Endothelial cell of umbilical vein (primary cell): ENCODE results near the gene ZNF346.
"Not testable (repeated sequence)": the region's sequence is repeated elsewhere in the genome, so short reads cannot be mapped to it uniquely, and the experiment has no call there.

ENCODE experiments used
- CTCF ChIP-seq, 2 donors: IDR thresholded peaks; 1 replicate in 1 of 2; 2 replicates in 1 of 2; pipeline ENCODE4 v1.5.1; 2011; ENCODE audit warnings: low read length in 2 of 2, mild to moderate bottlenecking in 2 of 2, moderate library complexity in 2 of 2, control low read depth in 1 of 2, inconsistent platforms in 1 of 2, low read depth in 1 of 2; ENCODE audit not compliant: insufficient read depth in 1 of 2; ENCODE audit errors: extremely low read depth in 1 of 2
- MAX ChIP-seq: IDR thresholded peaks from 2 replicates; pipeline ENCODE4 v1.6.1; 2011; ENCODE audit not compliant: insufficient read depth, insufficient read length
- MYC ChIP-seq: IDR thresholded peaks from one replicate; pipeline ENCODE4 v1.6.1; 2011; ENCODE audit warnings: mild to moderate bottlenecking, low read depth, low read length
- POLR2A ChIP-seq: IDR thresholded peaks from 2 replicates; pipeline ENCODE4 v1.6.1; 2012; ENCODE audit warnings: low read depth, mild to moderate bottlenecking, control low read depth, low read length
- POLR2AphosphoS5 ChIP-seq: IDR thresholded peaks from 2 replicates; pipeline ENCODE4 v1.6.1; 2012; ENCODE audit warnings: low read depth, mild to moderate bottlenecking, control low read depth, low read length, moderate library complexity; ENCODE audit not compliant: insufficient read depth

- TF ChIP-seq MYC; POLR2AphosphoS5; MAX; POLR2A; CTCF (IDR thresholded peaks at IDR 0.05; ENCODE audit: extremely low read depth in 1 of 2, insufficient read depth in 1 of 2, low read depth in 1 of 2, low read length in 2 of 2): not testable (repeated sequence)
These were observed 26.0 kb downstream of the ZNF346 start for GRCh38 chr5:177048531-177048930.
